ENCODE measurements around the gene CINP. TPM values are rescaled to one million over a fixed set of nuclear protein-coding genes. Genes with fewer than 3 reads are reported as not detected.

Gene CINP
- total and polyA plus RNA-seq, 2 of the 8 experiments (the other 6 are each of a cell fraction or from before 2014, with no cell fraction given): 47.8 to 51.6 TPM

GRCh38 chr14:102321456-102322422, 41.0 kb downstream of the CINP start:
- Histone ChIP-seq H3K23me2 (ENCODE audit: low read depth, low read length) (peaks cover 17% of the 10 kb centered on the region), H2BK20ac (ENCODE audit: low read length) (no peak overlapping the region), H4K20me1 (replicated peaks in 1 of 2; ENCODE audit: control insufficient read depth in 1 of 2, insufficient read depth in 2 of 2, low read length in 2 of 2) (peaks cover 0 to 3% of the 10 kb centered on the region in 2 experiments), H3K27me3 (replicated peaks in 1 of 4; ENCODE audit: control insufficient read depth in 3 of 4, extremely low read depth in 1 of 4, insufficient read depth in 3 of 4, low read length in 3 of 4) (no peaks in the 10 kb centered on the region), H2BK5ac (ENCODE audit: low read depth, low read length) (no peak overlapping the region), H4K5ac (ENCODE audit: insufficient read length, low read depth, low read length) (no peak overlapping the region), H3K18ac (ENCODE audit: extremely low read depth, low read length) (no peak overlapping the region), H3K4me3 (ENCODE audit: extremely low read depth in 1 of 4, insufficient read depth in 2 of 4, low read depth in 3 of 4, low read length in 4 of 4) (no peak overlapping the region), H3K4me1 (replicated peaks in 1 of 4; ENCODE audit: control insufficient read depth in 3 of 4, insufficient read depth in 4 of 4, low read length in 3 of 4) (peaks cover 0 to 9% (median 4%) of the 10 kb centered on the region in 4 experiments; a peak in 4 of 7 replicates), H3K79me2 (ENCODE audit: control insufficient read depth in 1 of 2, insufficient read depth in 2 of 2, low read length in 2 of 2) (no peaks in the 10 kb centered on the region; a peak in 1 of 4 replicates), H2BK120ac (replicated peaks; ENCODE audit: low read depth, low read length) (no peak overlapping the region), H3K79me1 (ENCODE audit: low read depth, low read length) (no peaks in the 10 kb centered on the region; the same call in 1 of the 2 replicates), H4K91ac (replicated peaks; ENCODE audit: insufficient read length, low read length) (no peak overlapping the region), H2AFZ (ENCODE audit: low read length) (no peak overlapping the region), H3K14ac (ENCODE audit: insufficient read length) (no peak overlapping the region), H3K4me2 (ENCODE audit: insufficient read depth in 1 of 2, low read depth in 2 of 2, low read length in 2 of 2) (no peak overlapping the region), H3K4ac (replicated peaks; ENCODE audit: insufficient read length, low read depth, low read length) (no peak overlapping the region), H3K36me3 (ENCODE audit: control insufficient read depth in 2 of 4, insufficient read depth in 4 of 4, low read length in 3 of 4) (peaks cover 0 to 3% (median 2%) of the 10 kb centered on the region in 4 experiments; a peak in 3 of 8 replicates), H2AK5ac (ENCODE audit: low read depth, low read length) (no peak overlapping the region), H3K9me3 (ENCODE audit: insufficient read depth in 2 of 2, low read depth in 1 of 2, low read length in 1 of 2) (no peaks in the 10 kb centered on the region), H2BK12ac (ENCODE audit: low read depth, low read length) (no peak overlapping the region), H3K27ac (ENCODE audit: low read depth, low read length) (no peak overlapping the region), H4K8ac (ENCODE audit: extremely low read depth, insufficient read depth, low read length) (no peak overlapping the region), H2BK15ac (ENCODE audit: low read length) (no peak overlapping the region), H3K23ac (ENCODE audit: insufficient read length) (no peak overlapping the region), H3K56ac (replicated peaks; ENCODE audit: insufficient read length, low read depth, low read length) (no peak overlapping the region), H3K9ac (replicated peaks in 1 of 4; ENCODE audit: extremely low read depth in 1 of 4, low read depth in 3 of 4, low read length in 3 of 4) (no peak overlapping the region)
- ChIA-PET POLR2A (ENCODE audit: partially characterized antibody) (interaction anchor here (0.8 to 1.6 kb wide), 4 partner anchors 10 to 234 kb away, joined by 3 to 5 read pairs (median 4); no protein-coding TSS in a partner anchor), CTCF (ENCODE audit: partially characterized antibody) (interaction anchor here (0.5 to 3.7 kb wide), 11 partner anchors 8 to 556 kb away, joined by 3 to 22 read pairs (median 3); no protein-coding TSS in a partner anchor)
- 92% methylated on average over 10 of the region's 12 CpGs; no CpG with 5 or more reads in 1 of the 2 experiments for WGBS, 2 experiments (ENCODE audit: extremely low coverage in 1 of 2, insufficient coverage in 1 of 2, insufficient read length in 1 of 2, insufficient replicate concordance in 2 of 2, low coverage in 1 of 2, low lambda C conversion rate in 2 of 2, missing lambda C conversion rate in 1 of 2)
- DNase-seq (ENCODE audit: low read depth in 1 of 2, low spot score in 2 of 2) (no peak), FAIRE-seq (no peak)
- no peak for TF ChIP-seq CEBPB (IDR thresholded peaks at IDR 0.05; ENCODE audit: low read depth, low read length)
